Smooth muscle cell (in vitro differentiated cells): ENCODE results near the gene CELF3. TPM values are rescaled to one million over a fixed set of nuclear protein-coding genes. Genes with fewer than 3 reads are reported as not detected.

ENCODE experiments used
- DNase-seq: peaks from one replicate; lab custom pipeline; 2025; ENCODE audit not compliant: unreplicated experiment; lab: John Stamatoyannopoulos, UW
- H2AFZ ChIP-seq: fragments of 200-600 bp; sonication (generic); 2 replicates; pipeline ENCODE4 v1.6.0; 2016; ENCODE audit warnings: antibody characterized with exemption, low read depth, mild to moderate bottlenecking
- H3F3A ChIP-seq: fragments of 200-600 bp; sonication (generic); 2 replicates; pipeline ENCODE4 v1.6.0; 2017; ENCODE audit warnings: antibody characterized with exemption, low read depth
- H3K27ac ChIP-seq: fragments of 200-600 bp; sonication (generic); 2 replicates; pipeline ENCODE4 v1.5.1; 2016; ENCODE audit warnings: low read depth, mild to moderate bottlenecking
- H3K27me3 ChIP-seq: fragments of 200-600 bp; sonication (generic); 2 replicates; pipeline ENCODE4 v1.6.1; 2016; ENCODE audit warnings: low read depth, mild to moderate bottlenecking
- H3K36me3 ChIP-seq: fragments of 200-600 bp; sonication (generic); 2 replicates; pipeline ENCODE4 v1.5.1; 2016; ENCODE audit warnings: low read depth
- H3K4me1 ChIP-seq: fragments of 200-600 bp; sonication (generic); 2 replicates; pipeline ENCODE4 v1.5.1; 2016; ENCODE audit warnings: low read depth
- H3K4me2 ChIP-seq: fragments of 200-600 bp; sonication (generic); 2 replicates; pipeline ENCODE4 v1.6.0; 2016; ENCODE audit warnings: mild to moderate bottlenecking
- H3K4me3 ChIP-seq: fragments of 200-600 bp; sonication (generic); 2 replicates; pipeline ENCODE4 v1.5.1; 2016; ENCODE audit warnings: mild to moderate bottlenecking
- H3K79me2 ChIP-seq: fragments of 200-600 bp; sonication (generic); 2 replicates; pipeline ENCODE4 v1.6.0; 2016; ENCODE audit warnings: low read depth, mild to moderate bottlenecking
- H3K9ac ChIP-seq: fragments of 200-600 bp; sonication (generic); 2 replicates; pipeline ENCODE4 v1.6.0; 2016; ENCODE audit warnings: low read depth
- H3K9me3 ChIP-seq: fragments of 200-600 bp; sonication (generic); replicated peaks from 2 replicates; pipeline ENCODE4 v1.5.1; 2016; ENCODE audit warnings: low read depth
- H4K20me1 ChIP-seq: fragments of 200-600 bp; sonication (generic); 2 replicates; pipeline ENCODE4 v1.6.0; 2016; ENCODE audit warnings: low read depth
- CTCF ChIP-seq: fragments of 200-600 bp; sonication (generic); IDR thresholded peaks from 2 replicates; pipeline ENCODE4 v1.5.1; 2017; ENCODE audit warnings: borderline replicate concordance, mild to moderate bottlenecking, antibody characterized with exemption; ENCODE audit not compliant: insufficient read depth, poor library complexity, severe bottlenecking
- WGBS: methylation state at CpG from one replicate; pipeline ENCODE4 v1.1.7; 2016; ENCODE audit warnings: low lambda C conversion rate; 5-methylcytosine and 5-hydroxymethylcytosine counted together
- polyA plus RNA-seq: library from polyadenylated mRNA; unstranded; fragments of >200 nt; fragmentation: Nextera tagmentation; extraction: Ambion mirVana; gene quantifications from 2 replicates; pipeline ENCODE4 v1.2.1, GENCODE V29; 2016
- total RNA-seq: library from RNA; depleted of rRNA; stranded (reverse); fragments of >200 nt; gene quantifications from 2 replicates; pipeline ENCODE4 v1.2.3, GENCODE V29; 2014

Gene CELF3
- total and polyA plus RNA-seq, 2 experiments from 2014 or later, result not detected

DNA sequence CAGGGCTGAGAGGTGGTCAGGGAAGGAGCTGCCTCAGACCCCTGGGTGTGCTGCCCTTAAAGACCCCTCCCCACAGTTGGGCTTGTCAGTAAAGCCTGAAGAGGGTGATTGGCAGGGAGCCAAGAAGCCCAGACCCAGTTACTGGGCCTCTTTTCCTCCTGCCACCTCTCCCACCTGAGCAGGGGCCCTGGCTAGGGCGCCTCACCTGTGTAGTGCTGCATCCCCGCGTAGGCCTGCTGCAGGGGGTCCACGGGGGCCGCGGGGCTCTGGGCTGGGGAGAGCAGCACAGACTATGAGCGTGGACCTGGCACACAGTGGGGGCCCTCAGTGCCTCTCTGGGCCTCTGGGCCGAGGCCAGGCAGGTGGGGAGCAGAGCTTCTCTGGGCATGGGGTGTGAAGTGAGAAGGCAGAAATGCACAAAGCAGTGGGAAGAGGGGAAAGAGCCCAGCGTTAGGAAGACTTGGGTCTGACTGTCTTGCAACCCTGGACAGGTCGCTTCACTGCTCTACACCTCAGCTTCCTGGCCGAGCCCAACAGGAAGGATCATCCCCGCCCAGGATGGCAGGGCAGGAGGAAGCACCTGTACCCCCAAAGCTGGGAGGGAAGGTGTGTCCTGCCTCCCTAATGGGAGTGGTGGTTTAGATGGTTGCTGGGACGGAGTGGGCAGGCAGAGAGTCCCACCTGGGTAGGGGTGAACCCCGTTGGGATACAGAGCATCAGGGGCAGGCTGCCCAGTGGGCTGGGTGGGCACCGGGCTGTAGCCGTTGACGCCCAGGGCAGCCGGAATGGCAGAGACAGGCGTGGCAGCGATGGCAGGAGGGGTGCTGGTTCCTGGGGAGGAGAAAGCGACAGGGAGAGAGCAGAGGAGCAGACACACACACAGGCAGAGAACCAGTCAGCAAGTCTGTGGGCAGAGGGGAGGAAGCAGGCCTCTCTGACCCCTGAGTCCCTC is 9.9 kb downstream of the CELF3 start:
- H3K27ac ChIP-seq, result no peak overlapping the region
- TF ChIP-seq CTCF, result no peak
- no peak overlapping the region for H3K4me3 ChIP-seq
- H3K27me3 ChIP-seq, result no peaks in the 10 kb centered on the region
- no peaks in the 10 kb centered on the region for H3K4me1 ChIP-seq
- H3K9ac ChIP-seq, result no peak overlapping the region
- 91% methylated on average over 20 of the region's 21 CpGs for WGBS
- no peaks in the 10 kb centered on the region for H4K20me1 ChIP-seq
- no peak overlapping the region for H3K4me2 ChIP-seq
- DNase-seq, result no peak
- no peaks in the 10 kb centered on the region for H3K36me3 ChIP-seq
- H2AFZ ChIP-seq, result no peak overlapping the region
- no peaks in the 10 kb centered on the region for H3K9me3 ChIP-seq
- H3F3A ChIP-seq, result no peaks in the 10 kb centered on the region
- no peaks in the 10 kb centered on the region for H3K79me2 ChIP-seq

DNA sequence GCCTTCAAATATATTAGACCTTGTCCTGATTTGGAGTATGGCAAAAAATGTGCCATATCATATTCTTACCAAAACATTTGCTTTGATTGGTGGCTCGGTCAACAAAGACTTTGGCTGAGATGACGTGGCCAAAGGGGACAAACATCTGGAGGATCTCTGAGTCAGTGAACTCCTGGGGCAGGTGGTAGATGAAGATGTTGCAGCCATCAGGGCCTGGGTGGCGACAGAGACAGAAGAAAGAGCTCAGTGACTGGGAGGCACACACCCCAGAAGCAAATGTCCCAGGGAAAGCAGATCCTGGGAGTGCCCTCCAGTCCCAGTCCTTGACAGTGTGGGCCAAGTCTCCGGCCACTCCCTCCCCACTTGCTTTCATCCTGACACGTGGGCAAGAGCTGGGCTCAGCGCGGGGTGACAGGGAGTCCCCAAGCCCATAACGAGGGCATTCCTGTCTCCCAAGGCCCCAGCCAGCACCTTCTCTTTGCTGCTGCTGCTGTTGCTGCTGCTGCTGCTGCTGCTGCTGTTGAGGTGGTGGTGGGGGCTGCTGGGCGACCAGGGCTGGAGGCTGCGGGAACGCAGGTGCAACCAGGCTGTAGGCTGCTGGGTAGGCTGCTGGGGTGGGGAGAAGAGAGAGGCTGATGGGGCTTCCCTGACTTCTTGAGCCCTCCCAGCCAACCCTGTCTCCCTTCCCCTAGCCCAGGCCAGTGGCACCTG is 10.7 kb downstream of the CELF3 start:
- H3K4me2 ChIP-seq, result no peak overlapping the region
- DNase-seq, result no peak

GRCh38 chr1:151705146-151705545 is 11.5 kb downstream of the CELF3 start:
- H3K9me3 ChIP-seq, result no peaks in the 10 kb centered on the region
- no peak for TF ChIP-seq CTCF
- no peak overlapping the region for H3K4me3 ChIP-seq
- H4K20me1 ChIP-seq, result no peaks in the 10 kb centered on the region
- no peak for DNase-seq
- H3F3A ChIP-seq, result no peaks in the 10 kb centered on the region
- H3K27me3 ChIP-seq, result no peaks in the 10 kb centered on the region
- no peak overlapping the region for H3K27ac ChIP-seq
- peaks cover under 1% of the 10 kb centered on the region for H3K36me3 ChIP-seq
- no peaks in the 10 kb centered on the region for H3K4me1 ChIP-seq
- H3K9ac ChIP-seq, result no peak overlapping the region
- no peak overlapping the region for H3K4me2 ChIP-seq
- H3K79me2 ChIP-seq, result no peaks in the 10 kb centered on the region
- H2AFZ ChIP-seq, result no peak overlapping the region
- 91% methylated on average over 7 of the region's 7 CpGs for WGBS

More for the DNA sequence above, 10.7 kb downstream of the CELF3 start:
- no peak overlapping the region for H3K9ac ChIP-seq
- no peaks in the 10 kb centered on the region for H3K27me3 ChIP-seq
- H3K36me3 ChIP-seq, result no peaks in the 10 kb centered on the region
- no peaks in the 10 kb centered on the region for H3K9me3 ChIP-seq
- H3K4me3 ChIP-seq, result no peak overlapping the region
- H3F3A ChIP-seq, result no peaks in the 10 kb centered on the region
- no peaks in the 10 kb centered on the region for H3K4me1 ChIP-seq
- TF ChIP-seq CTCF, result no peak
- no peak overlapping the region for H2AFZ ChIP-seq
- no peaks in the 10 kb centered on the region for H3K79me2 ChIP-seq
- 92% methylated on average over 11 of the region's 11 CpGs for WGBS
- no peak overlapping the region for H3K27ac ChIP-seq
- no peaks in the 10 kb centered on the region for H4K20me1 ChIP-seq
